ENCODE results near the gene IL22RA1.

The IL22RA1 gene

DNA sequence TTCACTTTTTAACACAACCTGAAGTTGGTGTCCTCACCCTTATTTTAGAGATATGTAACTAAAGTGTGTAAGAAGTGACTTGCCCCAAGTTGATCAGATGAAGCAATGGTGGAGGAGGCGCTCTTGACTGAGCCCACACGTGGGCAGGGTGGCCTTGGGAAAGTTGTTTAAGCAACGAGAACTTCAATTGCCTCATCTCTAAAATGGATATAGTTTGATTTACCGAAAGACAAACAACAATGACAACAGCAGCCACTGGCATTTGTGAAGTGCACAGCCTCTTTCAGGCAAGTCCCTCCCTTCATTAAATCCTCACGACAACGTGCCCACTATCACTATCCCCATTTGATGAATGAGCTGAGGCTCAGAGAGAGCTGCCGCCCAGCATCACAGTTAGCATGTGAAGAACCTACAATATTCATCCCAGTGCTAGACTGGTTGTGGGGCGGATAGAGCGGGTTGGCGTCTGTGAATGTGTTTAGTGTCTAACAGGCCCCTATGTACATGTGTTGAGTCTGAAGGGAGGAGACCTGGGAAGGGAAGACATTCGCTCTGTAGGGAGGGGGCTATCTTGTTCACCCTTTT lies 3.0 kb downstream of the IL22RA1 start:
- no peak for DNase-seq (ENCODE audit: extremely low read depth in 1 of 2, low read depth in 1 of 2)

DNA sequence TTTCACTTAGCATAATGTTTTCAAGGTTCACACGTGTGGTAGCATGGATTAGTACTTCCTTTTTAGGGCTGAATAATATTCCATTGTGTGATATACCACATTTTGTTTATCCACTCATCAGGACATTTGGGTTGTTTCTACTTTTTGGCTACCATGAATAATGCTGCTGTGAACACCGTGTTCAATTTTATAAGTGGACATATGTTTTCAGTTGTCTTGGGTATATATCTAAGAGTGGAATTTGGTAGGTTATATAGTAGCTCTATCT lies 3.8 kb downstream of the IL22RA1 start:
- no peak for DNase-seq (ENCODE audit: extremely low read depth in 1 of 2, low read depth in 1 of 2)

DNA sequence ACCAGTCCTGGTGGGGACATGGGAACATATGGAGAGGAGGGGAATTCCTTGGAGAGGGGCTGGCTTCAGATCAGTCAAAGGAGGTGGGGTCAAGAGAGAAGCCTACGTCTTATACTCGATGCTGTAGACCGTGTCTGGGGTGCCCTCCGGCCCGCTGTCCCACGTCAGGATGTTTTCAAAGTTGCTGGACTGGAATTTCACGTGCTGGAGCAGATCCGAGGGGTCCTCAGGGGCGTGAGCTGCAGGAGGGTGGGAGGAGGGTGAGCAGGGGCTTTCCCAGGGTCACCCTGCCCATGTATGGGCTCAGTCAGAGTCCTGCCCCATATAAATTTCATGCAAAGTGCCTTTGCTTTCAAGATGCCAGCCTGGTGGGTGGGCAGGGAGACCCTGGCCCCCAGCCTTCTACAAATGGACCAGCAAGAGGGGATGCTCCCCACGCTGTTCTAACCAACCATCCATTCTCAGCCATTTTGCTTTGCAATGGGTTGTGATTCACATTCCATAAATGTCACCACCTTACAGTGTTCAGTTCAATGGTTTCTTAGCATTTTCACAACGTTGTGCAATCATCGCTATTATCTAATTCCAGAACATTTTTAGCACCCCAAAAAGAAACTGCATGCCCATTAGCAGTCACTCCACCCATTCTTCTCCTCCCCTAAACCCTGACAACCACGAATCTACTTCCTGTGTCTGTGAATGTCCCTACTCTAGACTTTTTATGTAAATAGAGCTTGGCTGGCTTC lies 4.3 kb downstream of the IL22RA1 start:
- DNase-seq (ENCODE audit: extremely low read depth in 1 of 2, low read depth in 1 of 2), result no peak

DNA sequence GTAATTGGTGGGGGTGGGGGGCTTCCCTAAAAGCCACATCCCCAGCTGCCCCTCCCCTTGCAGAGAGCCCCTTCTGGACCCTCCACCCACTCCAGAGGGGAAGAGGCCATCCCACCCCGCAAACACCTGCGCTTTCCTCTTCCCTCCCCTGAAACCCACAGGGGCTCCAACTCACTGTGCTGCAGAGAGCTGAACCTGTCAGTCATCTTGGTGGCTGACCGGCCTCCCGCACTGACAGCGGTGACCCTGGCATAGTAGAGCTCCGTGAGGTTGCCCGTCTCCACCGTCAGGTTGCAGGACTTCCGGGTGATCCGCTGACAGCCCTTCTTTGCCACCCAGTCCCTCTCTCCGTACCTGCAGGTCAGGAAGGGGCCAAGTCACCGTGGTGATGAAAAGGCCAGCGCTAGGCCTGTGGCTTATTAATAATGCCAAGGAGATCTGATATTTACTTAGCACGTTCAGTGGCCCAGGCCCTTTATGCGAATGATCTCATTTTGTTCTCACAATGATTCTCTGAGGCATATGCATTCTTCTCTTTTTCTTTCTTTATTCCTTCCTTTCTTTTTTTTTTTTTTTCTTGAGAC lies 5.9 kb downstream of the IL22RA1 start:
- no peak for DNase-seq (ENCODE audit: extremely low read depth in 1 of 2, low read depth in 1 of 2)

DNA sequence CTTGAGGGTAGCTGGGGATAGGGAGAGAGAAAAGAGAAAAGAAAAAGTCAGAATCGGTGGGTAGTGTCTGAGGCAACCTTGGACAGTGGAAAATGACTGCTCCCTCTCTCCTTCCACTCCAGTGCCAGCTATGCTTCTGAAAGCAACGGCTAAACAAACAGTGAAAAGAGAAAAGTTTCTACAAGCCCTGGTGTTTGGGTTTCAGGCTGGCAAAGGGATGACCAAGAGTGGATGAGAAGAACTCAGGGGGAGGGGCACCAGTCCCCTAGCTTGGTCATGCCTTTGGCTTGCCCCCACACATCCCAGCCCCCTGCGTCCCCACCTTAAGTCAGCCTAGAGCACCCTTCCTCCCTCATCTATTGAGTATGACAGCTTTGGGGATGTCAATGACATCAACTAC lies 8.6 kb downstream of the IL22RA1 start:
- no peak for DNase-seq (ENCODE audit: extremely low read depth in 1 of 2, low read depth in 1 of 2)

DNA sequence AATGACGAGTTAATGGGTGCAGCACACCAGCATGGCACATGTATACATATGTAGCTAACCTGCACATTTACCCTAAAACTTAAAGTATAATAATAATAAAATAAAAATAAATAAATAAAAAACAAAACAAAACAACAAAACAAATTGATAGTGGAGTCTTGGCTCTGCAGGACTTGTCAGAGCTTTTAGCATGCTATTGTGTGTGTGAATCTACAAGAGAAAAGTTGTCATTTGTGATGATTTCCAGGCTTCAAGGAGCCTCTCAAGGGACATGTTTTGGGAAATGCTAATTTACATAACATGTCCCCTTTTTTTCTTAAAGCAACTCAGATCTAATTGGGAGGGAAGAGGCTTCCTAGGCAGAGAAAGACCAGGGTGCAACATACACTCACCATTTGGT lies 9.1 kb downstream of the IL22RA1 start:
- no peak for DNase-seq (ENCODE audit: extremely low read depth in 1 of 2, low read depth in 1 of 2)

DNA sequence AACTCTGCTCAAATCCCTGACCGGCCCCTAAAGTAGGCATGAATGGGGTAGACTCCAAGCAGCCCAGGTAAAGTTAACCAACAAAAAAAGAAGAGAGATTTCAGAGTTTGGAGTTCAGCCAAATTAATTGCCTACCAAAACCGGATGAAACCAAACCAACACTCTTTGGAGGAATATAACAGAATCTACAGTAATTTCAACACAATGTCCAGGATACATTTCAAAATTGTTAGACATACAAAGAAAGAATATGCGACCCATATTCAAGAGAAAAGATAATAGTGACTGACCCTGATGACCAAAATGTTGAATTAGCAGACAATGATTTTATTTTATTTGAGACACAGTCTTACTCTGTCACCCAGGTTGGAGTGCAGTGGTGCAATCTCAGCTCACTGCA lies 12.6 kb downstream of the IL22RA1 start:
- DNase-seq (ENCODE audit: extremely low read depth in 1 of 2, low read depth in 1 of 2), result no peak

DNA sequence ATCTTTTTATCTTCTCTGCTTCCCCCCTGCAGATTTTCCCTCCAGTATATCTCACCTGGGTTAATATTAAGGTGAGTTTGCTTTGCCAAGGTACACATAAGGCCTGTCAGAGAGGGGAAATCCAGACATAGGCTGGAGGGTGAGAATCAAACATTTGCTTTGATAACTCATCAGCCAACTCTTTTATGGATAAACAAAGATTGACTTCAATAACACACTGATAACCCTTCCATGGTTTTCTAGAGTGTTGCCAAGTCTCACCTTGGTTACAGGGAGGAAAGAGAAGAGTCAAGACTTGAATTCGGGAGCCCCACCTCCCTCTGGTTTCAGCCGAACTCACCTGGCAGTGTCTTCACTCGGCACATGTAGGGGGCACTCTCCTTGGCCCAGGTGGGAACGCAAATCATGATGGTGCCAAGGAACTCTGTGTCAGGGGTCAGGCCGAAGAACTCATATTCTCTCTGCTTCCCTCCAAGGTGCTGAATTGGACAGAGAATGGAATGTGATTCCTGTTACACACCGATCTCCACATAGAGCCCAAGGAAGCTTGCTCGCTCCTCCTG lies 15.1 kb downstream of the IL22RA1 start:
- DNase-seq (ENCODE audit: extremely low read depth in 1 of 2, low read depth in 1 of 2), result no peak

DNA sequence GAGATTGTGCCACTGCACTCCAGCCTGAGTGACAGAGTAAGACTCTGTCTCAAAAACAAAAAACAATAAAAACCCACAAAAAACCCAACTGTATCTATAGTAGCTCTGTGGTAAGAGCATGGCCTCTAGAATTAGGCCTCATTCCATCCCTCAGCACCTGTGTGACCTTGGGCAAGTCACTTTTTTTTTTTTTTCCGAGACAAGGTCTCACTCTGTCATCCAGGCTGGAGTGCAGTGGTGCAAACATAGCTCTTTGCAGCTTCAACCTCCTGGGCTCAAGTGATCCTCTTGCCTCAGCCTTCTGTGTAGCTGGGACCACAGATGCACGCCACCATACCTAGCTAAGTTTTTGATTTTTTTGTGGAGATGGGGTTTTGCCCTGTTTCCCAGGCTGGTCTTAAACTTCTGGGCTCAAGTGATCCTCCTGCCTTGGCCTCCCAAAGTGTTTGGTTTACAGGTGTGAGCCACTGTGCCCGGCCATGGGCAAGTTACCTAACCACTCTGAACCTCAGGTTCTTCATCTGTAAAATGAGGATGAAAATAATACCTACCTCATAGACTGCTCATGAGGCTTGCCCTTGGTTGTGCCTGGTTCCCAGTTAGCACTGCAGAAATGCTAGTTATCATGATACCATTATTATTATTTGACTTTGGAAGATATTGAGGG lies 15.7 kb downstream of the IL22RA1 start:
- DNase-seq (ENCODE audit: extremely low read depth in 1 of 2, low read depth in 1 of 2), result no peak

DNA sequence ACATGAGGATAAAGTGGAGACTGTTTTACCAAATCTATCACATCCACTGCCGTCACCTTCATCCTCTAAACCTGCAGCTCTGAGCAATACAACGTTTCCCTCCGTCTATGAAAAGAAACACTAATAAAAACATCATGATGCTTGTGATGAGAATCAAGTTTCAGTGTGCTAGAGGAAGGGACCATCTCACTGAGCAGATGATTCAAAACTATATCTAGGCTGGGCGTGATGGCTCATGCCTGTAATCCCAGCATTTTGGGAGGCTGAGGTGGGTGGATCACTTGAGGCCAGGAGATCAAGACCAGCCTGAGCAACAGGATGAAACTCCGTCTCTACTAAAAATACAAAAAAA lies 16.3 kb downstream of the IL22RA1 start:
- DNase-seq (ENCODE audit: extremely low read depth in 1 of 2, low read depth in 1 of 2), result no peak

DNA sequence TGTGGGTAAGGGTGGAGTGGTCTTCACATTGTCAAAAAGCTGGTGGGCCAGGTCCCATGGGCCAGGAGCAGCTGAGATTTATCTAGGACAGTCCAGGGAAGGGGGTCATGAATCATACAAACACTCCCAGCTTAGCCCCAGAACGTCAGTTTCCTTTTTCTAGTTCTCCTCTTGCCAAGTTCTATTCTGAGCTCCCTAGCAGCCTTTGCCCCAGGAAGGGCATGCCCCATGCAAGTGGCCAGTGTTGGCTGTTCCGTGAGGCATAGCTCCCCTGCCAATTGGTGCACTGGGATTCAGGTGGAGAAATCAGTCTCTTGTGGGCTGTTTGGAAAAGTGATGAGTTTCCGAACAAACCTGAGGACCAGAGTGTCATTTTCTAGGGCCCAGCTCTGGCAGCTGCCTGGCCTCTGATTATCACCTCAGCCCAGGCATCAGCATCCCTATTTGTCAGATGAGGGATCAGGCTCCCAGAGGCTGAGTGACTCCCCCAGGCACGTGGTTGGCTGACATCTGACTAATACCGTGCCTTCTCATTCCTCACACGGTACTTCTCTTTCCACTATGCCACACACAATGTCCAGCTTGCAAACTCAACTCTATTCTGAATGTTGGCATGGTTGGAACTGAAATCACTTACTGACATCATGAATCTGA lies 16.8 kb downstream of the IL22RA1 start:
- no peak for DNase-seq (ENCODE audit: extremely low read depth in 1 of 2, low read depth in 1 of 2)

DNA sequence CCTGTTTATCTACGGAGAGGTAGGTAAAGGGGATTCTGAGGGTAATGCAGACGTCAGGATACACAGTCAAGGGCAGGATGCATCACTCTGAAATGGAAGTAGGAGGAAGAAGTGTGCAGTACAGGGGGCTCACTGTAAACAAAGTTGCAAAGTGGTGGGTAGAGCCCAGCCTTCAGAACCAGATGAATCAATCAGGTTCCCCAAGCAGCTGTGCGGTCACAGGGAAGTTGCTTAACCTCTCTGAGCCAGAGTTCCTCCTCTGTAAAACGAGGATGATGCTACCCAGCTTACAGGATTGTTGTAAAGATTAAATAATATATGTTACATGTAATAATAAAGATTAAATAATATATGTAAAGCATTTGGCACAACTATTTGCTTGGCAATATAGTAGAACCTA lies 17.5 kb downstream of the IL22RA1 start:
- no peak for DNase-seq (ENCODE audit: extremely low read depth in 1 of 2, low read depth in 1 of 2)

DNA sequence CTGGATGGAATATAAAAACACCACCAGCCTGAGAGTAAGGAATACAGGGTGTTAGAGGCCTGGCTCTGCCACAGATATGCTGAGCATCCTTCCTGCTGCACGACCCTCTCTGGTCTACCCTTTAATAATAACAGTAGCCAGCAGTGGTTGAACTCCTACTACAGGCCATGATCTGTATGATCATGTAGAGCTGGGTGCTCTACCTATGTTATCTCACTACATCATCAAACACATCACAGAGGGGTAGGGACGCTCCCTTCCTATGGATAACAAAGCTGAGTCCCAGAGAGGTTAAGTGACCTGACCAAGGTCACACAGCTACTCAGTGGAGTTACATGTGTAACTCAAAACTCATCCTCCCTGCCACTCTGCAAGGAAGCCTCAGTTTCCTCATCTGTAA lies 18.0 kb downstream of the IL22RA1 start:
- no peak for DNase-seq (ENCODE audit: extremely low read depth in 1 of 2, low read depth in 1 of 2)

DNA sequence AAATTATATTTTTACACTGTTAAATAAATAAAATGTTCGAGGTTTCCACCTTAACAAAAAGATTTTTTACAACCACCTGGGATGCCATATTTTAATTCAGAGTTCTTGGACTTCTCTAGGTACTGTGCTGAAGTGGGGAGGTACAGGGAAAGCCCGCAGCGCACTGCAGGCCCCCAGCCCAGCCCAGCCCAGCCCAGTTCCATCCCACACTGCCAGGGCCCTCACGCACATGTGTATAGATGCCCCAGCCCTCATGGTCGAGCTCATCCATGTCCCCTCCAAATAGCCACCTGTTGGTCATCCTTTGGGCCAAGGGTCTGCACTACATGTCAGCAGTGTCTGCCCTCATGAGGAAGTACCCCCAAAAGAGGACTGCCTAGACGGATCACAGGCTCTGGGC lies 19.3 kb downstream of the IL22RA1 start:
- no peak for DNase-seq (ENCODE audit: extremely low read depth in 1 of 2, low read depth in 1 of 2)

DNA sequence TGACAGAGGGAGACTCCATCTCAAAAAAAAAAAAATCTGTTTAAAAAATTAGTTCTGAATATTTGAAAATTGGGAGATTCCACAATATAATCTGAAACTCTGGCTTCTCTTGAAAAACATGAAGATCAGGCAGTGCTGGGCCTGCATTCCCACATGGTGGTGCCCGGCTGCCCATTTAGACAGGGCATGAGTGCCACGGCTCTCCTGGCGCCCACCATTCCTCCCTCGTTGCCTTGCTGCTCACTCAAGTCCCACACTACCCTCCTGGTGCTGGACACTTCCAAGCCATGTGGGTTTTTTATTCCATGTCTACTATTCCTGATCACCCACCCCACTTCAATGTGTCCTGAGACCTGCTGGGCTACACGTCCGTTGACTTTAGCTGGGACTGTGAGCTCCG lies 20.2 kb downstream of the IL22RA1 start:
- DNase-seq (ENCODE audit: extremely low read depth in 1 of 2, low read depth in 1 of 2), result no peak

DNA sequence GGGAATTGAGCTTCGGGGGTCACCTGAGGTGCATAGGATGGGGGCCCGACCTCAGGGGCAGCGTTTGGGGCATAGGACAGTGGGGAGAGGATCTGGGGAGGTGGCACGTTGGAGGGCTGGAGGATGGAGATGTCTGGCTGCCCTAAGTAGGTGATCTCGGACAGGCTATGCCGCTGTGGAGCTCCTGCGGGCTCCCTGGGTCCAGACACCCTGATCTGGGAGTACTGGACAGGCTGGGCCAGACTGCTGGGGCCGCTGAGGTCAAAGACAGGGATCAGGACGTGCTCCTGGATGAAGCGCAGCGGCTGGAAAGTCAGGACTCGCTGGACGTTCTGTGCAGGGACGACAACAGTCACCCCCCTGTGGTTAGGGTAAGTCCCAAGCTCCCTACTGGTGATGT lies 21.5 kb downstream of the IL22RA1 start:
- no peak for DNase-seq (ENCODE audit: extremely low read depth in 1 of 2, low read depth in 1 of 2)

DNA sequence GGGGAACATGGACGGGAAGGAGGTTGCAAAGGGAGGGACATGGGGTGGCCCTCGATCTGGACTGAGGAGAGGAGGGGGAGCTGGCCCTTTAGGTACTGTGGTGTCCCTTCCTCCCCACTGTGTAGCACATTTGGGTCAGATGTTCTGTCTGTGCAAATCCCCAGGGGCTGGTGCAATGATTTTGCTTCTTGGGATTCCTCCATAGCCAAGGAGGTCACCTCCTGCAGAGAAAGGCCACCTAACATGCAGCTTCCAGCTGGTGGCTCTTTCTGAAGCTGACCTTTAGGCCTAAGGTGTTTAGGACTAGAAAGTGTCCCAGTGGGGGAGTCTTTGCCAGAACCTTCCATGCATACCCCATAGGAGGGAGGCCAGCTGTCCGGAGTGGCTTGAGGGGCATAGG lies 22.0 kb downstream of the IL22RA1 start:
- DNase-seq (ENCODE audit: extremely low read depth in 1 of 2, low read depth in 1 of 2), result no peak

DNA sequence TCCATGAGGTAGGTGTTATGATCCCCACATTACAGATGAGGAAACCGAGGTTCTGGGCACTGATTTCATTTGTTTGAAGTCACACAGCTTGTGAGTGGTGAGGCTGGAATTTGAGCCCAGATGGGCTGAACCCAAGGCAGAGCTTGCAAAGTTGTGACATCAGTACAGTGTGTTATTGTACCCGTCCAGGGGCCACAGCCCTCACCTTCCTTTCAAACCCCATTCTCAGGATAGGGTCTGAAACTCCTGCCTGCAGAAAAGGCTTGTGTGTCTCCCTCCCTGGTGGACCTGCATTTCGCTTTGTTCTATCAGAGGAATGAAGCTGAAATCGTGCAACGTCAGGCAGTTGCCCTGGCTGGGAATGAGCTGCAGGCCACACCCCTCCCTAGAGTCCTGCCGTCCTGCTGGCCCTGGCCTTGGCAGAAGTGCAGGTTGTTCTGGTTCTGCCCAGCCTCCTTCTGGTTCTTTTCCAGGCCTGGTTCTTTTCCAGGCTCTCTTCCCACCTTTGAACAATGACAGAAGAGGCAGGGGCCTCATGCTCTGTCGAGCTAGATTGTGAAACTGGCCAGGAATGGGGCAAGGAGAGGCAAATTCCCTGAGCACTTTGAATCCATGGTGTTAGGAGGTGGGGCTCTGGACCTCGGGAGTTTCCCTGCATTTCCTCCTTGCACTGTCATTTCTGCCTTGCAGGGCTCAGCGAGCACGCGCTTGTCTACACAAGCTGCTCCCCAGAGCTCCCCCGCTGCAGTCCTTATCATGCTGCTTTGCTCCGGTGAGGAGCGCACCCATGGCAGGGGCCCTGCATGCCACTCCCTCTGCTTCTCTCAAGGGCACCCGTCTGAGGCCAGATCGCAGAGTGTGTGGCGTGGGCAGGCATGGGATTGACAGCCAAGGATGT lies 22.8 kb downstream of the IL22RA1 start:
- DNase-seq (ENCODE audit: extremely low read depth in 1 of 2, low read depth in 1 of 2), result no peak

DNA sequence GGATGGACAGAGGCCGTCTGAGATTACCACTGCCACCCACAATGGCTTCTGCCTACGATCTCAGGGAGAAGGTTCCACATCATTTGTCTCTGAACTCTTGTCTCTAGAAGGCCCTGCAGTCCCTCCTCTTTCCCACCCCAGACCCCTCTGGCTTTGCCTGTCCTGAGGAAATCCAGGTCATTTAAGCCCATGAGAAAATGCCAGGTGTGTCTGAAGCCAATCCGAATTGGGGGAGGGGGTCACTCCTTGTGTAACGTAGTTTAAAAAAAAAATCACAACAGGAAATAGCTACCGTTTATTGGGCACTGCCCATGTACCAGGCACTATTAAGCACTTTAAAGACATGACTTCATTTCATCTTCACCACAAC lies 23.5 kb downstream of the IL22RA1 start:
- DNase-seq (ENCODE audit: extremely low read depth in 1 of 2, low read depth in 1 of 2), result no peak

DNA sequence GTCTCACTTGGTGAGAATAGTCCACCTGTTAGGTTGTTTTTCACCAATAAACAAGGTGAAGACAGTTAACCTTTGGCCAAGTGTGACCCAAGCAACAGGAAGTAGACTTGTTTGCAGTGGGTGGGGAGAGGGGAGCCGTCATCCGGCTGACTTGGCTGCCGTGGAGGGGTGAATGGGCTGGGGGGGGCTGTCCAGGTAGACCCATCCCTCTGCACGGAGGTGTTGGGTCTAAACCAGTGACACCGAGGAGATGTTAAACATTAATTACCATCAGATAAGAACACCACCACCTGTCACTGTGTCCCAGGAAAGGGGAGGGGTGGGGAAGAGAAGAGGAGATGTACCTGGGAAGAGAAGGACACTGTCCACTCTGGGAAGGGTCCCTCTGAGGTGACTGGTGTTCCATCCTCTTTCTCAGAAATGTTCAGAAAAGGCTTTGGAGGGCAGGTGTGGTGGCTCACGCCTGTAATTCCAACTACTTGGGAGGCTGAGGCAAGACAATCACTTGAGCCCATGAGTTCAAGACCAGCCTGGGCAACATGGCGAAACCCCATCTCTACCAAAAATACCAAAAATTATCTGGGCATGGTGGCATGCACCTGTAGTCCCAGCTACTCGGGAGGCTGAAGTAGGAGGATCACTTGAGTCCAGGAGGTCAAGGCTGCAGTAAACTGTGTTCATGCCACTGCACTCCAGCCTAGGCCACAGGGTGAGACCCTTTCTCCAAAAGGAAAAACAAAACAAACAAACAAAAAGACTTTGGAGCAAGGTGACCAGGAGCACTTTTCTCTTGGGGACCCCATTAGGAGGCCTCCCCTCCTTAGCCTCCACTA lies 24.3 kb downstream of the IL22RA1 start:
- no peak for DNase-seq (ENCODE audit: extremely low read depth in 1 of 2, low read depth in 1 of 2)

Data from stimulated activated CD8-positive, alpha-beta memory T cell treated with anti-CD3 and anti-CD28 coated beads, Interleukin-7, amount 100 ng/mL, for 48 hours (primary cell).